ENCODE measurements around the gene TOR4A.

Gene TOR4A

DNA sequence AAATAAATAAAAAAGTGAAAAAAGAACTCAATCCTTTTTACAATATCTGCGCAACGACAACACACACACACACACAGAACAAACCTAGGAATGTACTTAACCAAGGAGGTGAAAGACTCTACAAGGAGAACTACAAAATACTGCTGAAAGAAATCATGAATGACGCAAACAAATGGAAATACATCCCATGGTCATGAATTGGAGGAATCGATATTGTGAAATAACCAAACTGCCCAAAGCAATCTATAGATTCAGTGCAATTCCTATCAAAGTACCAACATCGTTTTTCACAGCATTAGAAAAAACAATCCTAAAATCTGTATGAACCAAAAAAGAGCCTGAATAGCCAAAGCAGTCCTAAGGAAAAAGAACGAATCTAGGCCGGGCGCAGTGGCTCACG lies 54.4 kb downstream of the TOR4A start:
- in situ Hi-C loops (cut with MboI; ENCODE audit: low sequenced_read_pairs) = no loop called here
